Psoas muscle (tissue), 8 donors: ENCODE data around the gene TOM1. TPM values are rescaled to one million over a fixed set of nuclear protein-coding genes. Genes with fewer than 3 reads are reported as not detected.
A peak's percentile ranks its signal among the peaks of the same experiment; 100 is the strongest.

Experiments used
- ATAC-seq, 4 donors: fragments of 200-7000 bp; cut with Tn5 transposase; one replicate each; pipeline ENCODE4 v1.9.1; 2020; ENCODE audit warnings: moderate library complexity in 3 of 4, mild to moderate bottlenecking in 2 of 4
- DNase-seq, 2 donors: peaks; one replicate each; pipeline ENCODE4 v3.0.0-alpha.2; 2020
- H3K27ac ChIP-seq: fragments of 200-600 bp; one replicate; pipeline ENCODE4 v1.8.0; 2022
- H3K27me3 ChIP-seq, 3 donors: fragments of 200-600 bp in 1 of 3; one replicate each; pipeline versions ENCODE4 v1.6.1 to v1.8.0; 2013 to 2022; ENCODE audit warnings: low read length in 2 of 3, mild to moderate bottlenecking in 2 of 3, moderate library complexity in 1 of 3; ENCODE audit not compliant: insufficient read depth in 3 of 3
- H3K36me3 ChIP-seq, 2 donors: fragments of 200-600 bp in 1 of 2; one replicate each; pipeline versions ENCODE4 v1.6.1 to v1.8.0; 2013 to 2022; ENCODE audit warnings: low read depth in 1 of 2, mild to moderate bottlenecking in 1 of 2, moderate library complexity in 1 of 2; ENCODE audit not compliant: insufficient read depth in 1 of 2
- H3K4me1 ChIP-seq: fragments of 200-600 bp; one replicate; pipeline ENCODE4 v1.8.0; 2022
- H3K4me3 ChIP-seq: fragments of 200-600 bp; one replicate; pipeline ENCODE4 v1.8.0; 2022; ENCODE audit warnings: mild to moderate bottlenecking
- H3K9me3 ChIP-seq: fragments of 200-600 bp; one replicate; pipeline ENCODE4 v1.8.0; 2022
- WGBS, 3 donors: extraction: QIAGEN DNeasy Blood & Tissue Kit; methylation state at CpG; one replicate each; pipeline versions ENCODE4 v1.1.6 to v1.1.7; 2013; 5-methylcytosine and 5-hydroxymethylcytosine counted together
- intact Hi-C, 2 donors: fragments of 100-400 bp; cut with DNase I; formaldehyde crosslinking; loops; one replicate each; pipeline versions ENCODE4 v1.11.0 to v1.14.2; 2022
- long read RNA-seq, 2 donors: library from polyadenylated mRNA; unstranded; transcript quantifications; one replicate each; pipeline ENCODE4 v2.0.0, GENCODE V29; 2021
- polyA plus RNA-seq, 3 donors: library from polyadenylated mRNA; stranded (reverse); fragments of 200-250 nt; gene quantifications; one replicate each; pipeline ENCODE4 v1.2.3, GENCODE V29; 2013
- total RNA-seq, 4 donors: library from RNA; stranded (reverse); fragmentation: NEBNext Ultra II Directional in 2 of 4; extraction: Animal tissue kit (Norgen Biotek cat#: 25700) in 2 of 4; gene quantifications; one replicate each; pipeline versions ENCODE4 v1.2.1 to v1.2.4, GENCODE V29; 2021 to 2023
- TF ChIP-seq, protein P1 (sequence below): fragments of 200-600 bp; IDR thresholded peaks from one replicate; pipeline ENCODE4 v1.8.0; 2022; ENCODE audit warnings: antibody characterized with exemption
- donor health status: healthy with polysubstance abuse.
- donor health status: DM: no; HTN: no; CAD: no; lungs with moderate emphysema.
- donor health status: Bipolar disorder and iron deficiency.
- donor health status: healthy.
- donor health status: DM: yes; HTN: yes; CAD: no.
- donor health status: DM: no; HTN: no; CAD: no.
- donor health status: DM: no; HTN: no; CAD: no.
- donor health status: DM: yes; HTN: yes; CAD: no.

The TOM1 gene
- total RNA-seq (100 to 1,000 TPM in 3 of 4 donors, 10 to 100 TPM in 1; 91.7 to 187 (median 156) TPM), polyA plus RNA-seq (100 to 1,000 TPM in 1 of 3 donors, 10 to 100 TPM in 2; 69.7 to 116 (median 92.4) TPM)
- long read RNA-seq, donor 1, transcript TOM1-204 (15 exons, 2,390 nt), result minor isoform, 59 of 338 reads
- long read RNA-seq, donor 1, transcript TOM1-210 (15 exons, 2,389 nt), result major isoform, 209 of 338 reads
- long read RNA-seq, donor 1, partial matches to known transcripts, result 56 of 338 reads
- long read RNA-seq, donor 1, other reads (novel, unspliced or antisense), result 14 of 338 reads
- long read RNA-seq, donor 2, transcript TOM1-204 (15 exons, 2,390 nt), result minor isoform, 57 of 469 reads
- long read RNA-seq, donor 2, transcript TOM1-210 (15 exons, 2,389 nt), result major isoform, 345 of 469 reads
- long read RNA-seq, donor 2, partial matches to known transcripts, result 26 of 469 reads
- long read RNA-seq, donor 2, other reads (novel, unspliced or antisense), result 38 of 469 reads

DNA sequence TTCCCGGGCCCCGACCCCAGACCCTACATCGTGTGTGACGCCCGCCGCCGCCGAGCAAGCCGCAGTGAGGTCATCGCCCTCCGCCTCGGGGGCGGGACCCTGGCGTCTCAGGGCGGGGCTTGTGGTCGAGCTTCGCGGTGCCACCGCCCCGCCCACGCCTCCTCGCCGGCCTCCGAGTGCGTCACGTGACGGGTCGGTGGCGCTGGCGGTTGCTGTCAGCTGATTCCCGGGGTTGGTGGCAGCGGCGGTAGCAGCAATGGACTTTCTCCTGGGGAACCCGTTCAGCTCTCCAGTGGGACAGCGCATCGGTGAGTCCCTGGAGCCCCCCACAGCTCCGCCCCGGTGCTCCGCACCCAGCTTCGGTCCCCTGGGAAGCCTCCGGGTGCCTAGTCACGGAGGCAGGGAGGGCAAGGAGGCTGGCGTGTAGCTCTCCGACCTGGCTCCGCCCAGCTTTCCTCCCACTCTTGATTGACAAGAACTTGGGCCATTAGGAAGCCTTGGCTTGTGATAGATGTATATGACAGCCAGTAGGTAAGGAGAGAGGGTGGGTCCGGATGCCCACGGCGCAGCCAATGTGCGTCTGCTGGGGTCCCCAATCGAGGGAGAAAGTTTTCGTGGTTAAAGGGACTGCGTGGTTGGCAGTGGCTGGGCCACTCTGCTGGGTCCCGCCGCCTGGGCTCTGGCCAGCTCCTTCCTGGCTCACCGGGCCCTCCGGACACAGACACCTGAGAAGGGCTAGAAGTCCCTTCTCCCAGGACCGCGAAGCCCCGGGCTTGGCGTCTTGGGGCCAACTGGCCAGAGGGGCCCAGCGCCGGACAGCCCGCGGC, at the start of gene TOM1:
TOM1 (plus strand) TSS at position 222 of the 827 bp plus-strand sequence; CDS start at position 257, 35 bp downstream.
- WGBS, 3 donors, result 0 to 1% (median 0%) methylated on average over 50 to 64 of the region's 64 CpGs
- DNase-seq (peak; percentile 97 to 99), ATAC-seq (peak; percentile 91 to 94 (median 92))
- Histone ChIP-seq H3K9me3 (no peaks in the 10 kb centered on the region), H3K4me1 (peaks cover 26% of the 10 kb centered on the region), H3K4me3 (peak within 1 kb of the TSS; percentile 75), H3K27ac (peak within 1 kb of the TSS; percentile 99), H3K27me3 (no peaks in the 10 kb centered on the region), H3K36me3 (peaks cover 0 to 16% of the 10 kb centered on the region in 2 donors)
- intact Hi-C loops, result loop anchor here in 1 of 2 donors (5.0 kb wide), 1 partner anchor 43 kb away; the partner anchor contains the start of gene HMGXB4
- TF ChIP-seq, protein P1, sequence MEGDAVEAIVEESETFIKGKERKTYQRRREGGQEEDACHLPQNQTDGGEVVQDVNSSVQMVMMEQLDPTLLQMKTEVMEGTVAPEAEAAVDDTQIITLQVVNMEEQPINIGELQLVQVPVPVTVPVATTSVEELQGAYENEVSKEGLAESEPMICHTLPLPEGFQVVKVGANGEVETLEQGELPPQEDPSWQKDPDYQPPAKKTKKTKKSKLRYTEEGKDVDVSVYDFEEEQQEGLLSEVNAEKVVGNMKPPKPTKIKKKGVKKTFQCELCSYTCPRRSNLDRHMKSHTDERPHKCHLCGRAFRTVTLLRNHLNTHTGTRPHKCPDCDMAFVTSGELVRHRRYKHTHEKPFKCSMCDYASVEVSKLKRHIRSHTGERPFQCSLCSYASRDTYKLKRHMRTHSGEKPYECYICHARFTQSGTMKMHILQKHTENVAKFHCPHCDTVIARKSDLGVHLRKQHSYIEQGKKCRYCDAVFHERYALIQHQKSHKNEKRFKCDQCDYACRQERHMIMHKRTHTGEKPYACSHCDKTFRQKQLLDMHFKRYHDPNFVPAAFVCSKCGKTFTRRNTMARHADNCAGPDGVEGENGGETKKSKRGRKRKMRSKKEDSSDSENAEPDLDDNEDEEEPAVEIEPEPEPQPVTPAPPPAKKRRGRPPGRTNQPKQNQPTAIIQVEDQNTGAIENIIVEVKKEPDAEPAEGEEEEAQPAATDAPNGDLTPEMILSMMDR, result no peak

DNA sequence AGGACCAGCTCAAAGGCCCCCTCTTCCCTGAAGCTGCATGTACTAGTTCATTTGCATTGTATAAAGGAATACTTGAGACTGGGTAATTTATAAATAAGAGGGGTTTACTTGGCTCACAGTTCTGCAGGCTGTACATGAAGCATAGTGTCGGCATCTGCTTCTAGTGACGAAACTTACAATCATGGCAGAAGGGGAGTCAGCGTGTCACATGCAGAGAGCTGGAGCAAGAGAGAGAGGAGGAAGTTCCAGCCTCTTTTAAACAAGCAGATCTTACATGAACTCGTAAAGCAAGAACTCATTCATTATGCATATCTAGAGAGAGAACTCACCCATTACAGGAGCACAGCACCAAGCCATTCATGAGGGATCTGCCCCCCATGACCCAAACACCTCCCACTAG, 49.5 kb upstream of the TOM1 start:
- DNase-seq, result no peak
- Histone ChIP-seq H3K4me1 (no peaks in the 10 kb centered on the region), H3K27me3 (peaks cover 0 to 4% (median 0%) of the 10 kb centered on the region in 3 donors), H3K27ac (no peak overlapping the region), H3K36me3 (no peaks in the 10 kb centered on the region), H3K4me3 (no peak overlapping the region), H3K9me3 (no peaks in the 10 kb centered on the region)
- no peak for ATAC-seq
- TF ChIP-seq, protein P1, result no peak
- intact Hi-C loops, result no loop called here
- 87 to 88% (median 88%) methylated on average over 4 of the region's 4 CpGs for WGBS, 3 donors

DNA sequence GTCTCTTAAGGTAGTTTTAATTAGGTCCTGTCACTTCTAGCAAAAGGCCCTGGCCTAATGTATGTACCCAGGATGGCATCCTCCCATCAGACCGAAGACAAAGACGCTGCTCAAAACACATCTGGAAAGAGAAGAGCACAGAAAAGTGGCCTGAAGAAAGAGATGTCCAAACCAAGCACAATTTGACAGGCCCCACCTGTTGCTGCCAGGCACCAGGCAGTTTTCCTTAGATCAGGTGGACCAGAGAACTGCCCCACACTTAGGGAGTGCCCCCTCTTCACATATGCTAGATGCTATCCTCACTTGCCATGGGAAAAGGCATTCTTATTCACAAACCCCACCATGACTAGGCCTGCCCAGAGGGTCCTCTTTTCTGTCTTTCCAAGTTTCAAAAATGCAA, 45.7 kb upstream of the TOM1 start:
- ATAC-seq, result no peak
- 76 to 89% (median 84%) methylated on average over 2 of the region's 2 CpGs for WGBS, 3 donors

DNA sequence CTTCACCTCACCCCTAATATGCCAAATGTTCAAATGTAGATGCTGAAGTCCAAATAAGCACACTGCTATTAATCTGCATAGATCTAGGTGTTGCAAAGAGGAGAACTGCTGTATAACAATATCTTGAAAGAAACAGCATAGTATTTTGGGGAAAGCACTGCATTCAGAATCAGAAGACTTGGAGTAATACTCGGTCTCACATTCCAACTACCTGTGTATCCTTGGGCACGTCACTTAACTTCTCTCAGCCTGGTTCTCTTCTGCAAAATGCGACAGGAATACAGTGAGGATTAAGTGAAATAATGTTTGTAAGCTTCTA, 42.7 kb upstream of the TOM1 start:
- Histone ChIP-seq H3K9me3 (no peaks in the 10 kb centered on the region), H3K4me3 (peak overlapping the region; percentile 94), H3K27ac (peak overlapping the region; percentile 97), H3K36me3 (peaks cover 0 to under 1% of the 10 kb centered on the region in 2 donors), H3K4me1 (peaks cover 15% of the 10 kb centered on the region), H3K27me3 (no peaks in the 10 kb centered on the region)
- no peak for DNase-seq
- intact Hi-C loops, result loop anchor here in 1 of 2 donors (5.0 kb wide), 1 partner anchor 40 kb away; the partner anchor contains the start of gene TOM1
- TF ChIP-seq, protein P1, result no peak
- ATAC-seq, result peak in 1 of 4 donors; percentile 31
- 3 to 4% (median 3%) methylated on average over 3 of the region's 3 CpGs for WGBS, 3 donors

More for the DNA sequence above, 45.7 kb upstream of the TOM1 start:
- no peaks in the 10 kb centered on the region for H3K27me3 ChIP-seq
- TF ChIP-seq, protein P1, result no peak
- no peaks in the 10 kb centered on the region for H3K9me3 ChIP-seq
- peaks cover 12% of the 10 kb centered on the region for H3K4me1 ChIP-seq
- H3K27ac ChIP-seq, result no peak overlapping the region
- no peaks in the 10 kb centered on the region for H3K36me3 ChIP-seq
- no peak for DNase-seq
- H3K4me3 ChIP-seq, result no peak overlapping the region
- intact Hi-C loops, result no loop called here
